Measurements from ENCODE around the gene TUBGCP3. TPM values are rescaled to one million over a fixed set of nuclear protein-coding genes. Genes with fewer than 3 reads are reported as not detected.
"Not testable (repeated sequence)": the region's sequence is repeated elsewhere in the genome, so short reads cannot be mapped to it uniquely, and the experiment has no call there.

TUBGCP3 gene
- total RNA-seq, 1 donor from 2014 or later = 37.4 TPM

DNA sequence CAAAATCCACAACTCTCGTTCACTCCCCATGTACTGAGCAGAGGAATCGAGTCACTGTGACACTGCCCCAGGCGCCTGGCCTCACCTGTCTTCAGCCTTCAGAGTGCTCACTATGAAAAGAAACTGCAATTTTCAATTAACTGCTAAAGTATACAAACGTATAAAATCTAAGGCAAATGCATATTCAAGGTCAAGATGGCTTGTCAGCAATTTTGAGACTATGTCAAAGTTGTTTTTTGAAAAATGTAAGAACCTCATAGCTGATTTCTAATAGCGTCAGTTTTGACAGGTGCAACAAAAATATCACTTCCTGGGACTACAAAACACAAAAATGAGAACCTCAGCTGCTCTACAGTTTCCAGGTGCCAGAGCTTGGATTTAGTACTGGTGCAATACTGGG lies 31.4 kb downstream of the TUBGCP3 start:
- Mint-ChIP-seq H3K36me3 (peaks cover 41% of the 10 kb centered on the region), H3K4me1 (no peaks in the 10 kb centered on the region), H3K27ac (no peak overlapping the region), H3K27me3 (ENCODE audit: low read depth) (no peaks in the 10 kb centered on the region), H3K4me3 (no peak overlapping the region), H3K9me3 (no peaks in the 10 kb centered on the region)
- TF ChIP-seq, protein P1, sequence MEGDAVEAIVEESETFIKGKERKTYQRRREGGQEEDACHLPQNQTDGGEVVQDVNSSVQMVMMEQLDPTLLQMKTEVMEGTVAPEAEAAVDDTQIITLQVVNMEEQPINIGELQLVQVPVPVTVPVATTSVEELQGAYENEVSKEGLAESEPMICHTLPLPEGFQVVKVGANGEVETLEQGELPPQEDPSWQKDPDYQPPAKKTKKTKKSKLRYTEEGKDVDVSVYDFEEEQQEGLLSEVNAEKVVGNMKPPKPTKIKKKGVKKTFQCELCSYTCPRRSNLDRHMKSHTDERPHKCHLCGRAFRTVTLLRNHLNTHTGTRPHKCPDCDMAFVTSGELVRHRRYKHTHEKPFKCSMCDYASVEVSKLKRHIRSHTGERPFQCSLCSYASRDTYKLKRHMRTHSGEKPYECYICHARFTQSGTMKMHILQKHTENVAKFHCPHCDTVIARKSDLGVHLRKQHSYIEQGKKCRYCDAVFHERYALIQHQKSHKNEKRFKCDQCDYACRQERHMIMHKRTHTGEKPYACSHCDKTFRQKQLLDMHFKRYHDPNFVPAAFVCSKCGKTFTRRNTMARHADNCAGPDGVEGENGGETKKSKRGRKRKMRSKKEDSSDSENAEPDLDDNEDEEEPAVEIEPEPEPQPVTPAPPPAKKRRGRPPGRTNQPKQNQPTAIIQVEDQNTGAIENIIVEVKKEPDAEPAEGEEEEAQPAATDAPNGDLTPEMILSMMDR (IDR thresholded peaks at IDR 0.05; ENCODE audit: unreplicated experiment) = no peak
- DNase-seq (ENCODE audit: low spot score in 2 of 2, unreplicated experiment in 2 of 2) = no peak

DNA sequence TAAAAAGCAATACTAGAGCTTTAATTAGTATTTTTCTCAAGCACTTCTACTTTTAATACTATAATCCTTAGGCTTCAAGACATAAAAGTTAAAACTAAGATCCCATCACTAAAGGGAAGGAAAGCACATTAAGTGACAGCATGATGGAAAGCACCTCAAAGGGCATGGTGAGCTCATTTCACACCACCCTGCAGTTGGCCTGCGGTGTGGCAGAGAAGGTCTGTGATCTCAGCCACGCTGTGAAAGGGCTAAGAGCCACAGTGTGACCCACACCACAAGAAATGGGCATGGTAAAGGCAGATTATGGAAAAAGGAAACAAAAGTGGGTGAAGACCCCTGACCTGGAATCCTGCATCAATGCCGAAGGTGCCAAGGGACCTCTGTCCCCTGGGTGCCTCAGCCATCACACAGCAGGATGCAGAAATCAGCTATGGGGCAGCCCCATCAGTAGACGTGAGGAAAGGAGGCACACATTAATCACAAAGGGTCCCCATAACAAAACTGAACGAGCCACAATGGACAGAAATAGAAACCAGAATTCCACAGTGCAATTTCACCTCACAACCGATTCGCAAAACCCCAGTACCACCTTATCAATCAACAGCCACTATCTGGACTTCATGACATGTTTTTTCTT lies 33.6 kb downstream of the TUBGCP3 start:
- Mint-ChIP-seq H3K36me3 (peaks cover 53% of the 10 kb centered on the region), H3K27me3 (ENCODE audit: low read depth) (no peaks in the 10 kb centered on the region), H3K9me3 (no peaks in the 10 kb centered on the region)

DNA sequence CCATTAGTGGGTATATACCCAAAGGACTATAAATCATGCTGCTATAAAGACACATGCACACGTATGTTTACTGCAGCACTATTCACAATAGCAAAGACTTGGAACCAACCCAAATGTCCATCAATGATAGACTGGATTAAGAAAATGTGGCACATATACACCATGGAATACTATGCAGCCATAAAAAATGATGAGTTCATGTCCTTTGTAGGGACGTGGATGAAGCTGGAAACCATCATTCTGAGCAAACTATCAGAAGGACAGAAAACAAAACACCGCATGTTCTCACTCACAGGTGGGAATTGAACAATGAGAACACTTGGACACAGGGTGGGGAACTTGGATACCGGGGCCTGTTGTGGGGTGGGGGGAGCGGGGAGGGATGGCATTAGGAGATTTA lies 39.0 kb downstream of the TUBGCP3 start:
- not testable (repeated sequence) for H3K4me3 Mint-ChIP-seq

More for the DNA sequence above, 33.6 kb downstream of the TUBGCP3 start:
- no peak overlapping the region for H3K27ac Mint-ChIP-seq
- no peaks in the 10 kb centered on the region for H3K4me1 Mint-ChIP-seq
- TF ChIP-seq, protein P1 (IDR thresholded peaks at IDR 0.05; ENCODE audit: unreplicated experiment) = no peak
- no peak for DNase-seq (ENCODE audit: low spot score in 2 of 2, unreplicated experiment in 2 of 2)
- H3K4me3 Mint-ChIP-seq = no peak overlapping the region

DNA sequence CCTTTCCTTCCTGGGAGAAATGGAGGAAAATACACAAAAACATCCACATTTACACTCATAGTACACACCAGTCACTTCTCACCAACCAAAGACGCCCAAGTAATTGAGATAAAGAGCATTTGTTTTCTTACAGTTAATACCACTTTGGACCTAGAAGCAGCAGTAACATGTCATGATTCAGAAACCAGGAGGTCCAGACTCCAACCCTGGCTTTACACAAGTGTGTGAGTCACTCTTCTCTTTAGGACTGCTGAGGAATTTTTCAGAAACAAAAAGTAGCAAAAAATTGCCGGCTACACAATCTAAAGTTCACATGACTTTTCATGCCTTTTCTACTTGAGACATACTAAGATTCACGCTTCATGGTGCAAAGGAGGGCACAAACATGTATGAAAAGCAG lies 42.1 kb downstream of the TUBGCP3 start:
- Mint-ChIP-seq H3K27ac (no peak overlapping the region), H3K36me3 (peaks cover 48% of the 10 kb centered on the region), H3K4me1 (no peaks in the 10 kb centered on the region), H3K4me3 (no peak overlapping the region), H3K27me3 (ENCODE audit: low read depth) (no peaks in the 10 kb centered on the region), H3K9me3 (peaks cover 2% of the 10 kb centered on the region)
- DNase-seq (ENCODE audit: low spot score in 2 of 2, unreplicated experiment in 2 of 2) = no peak
- TF ChIP-seq, protein P1 (IDR thresholded peaks at IDR 0.05; ENCODE audit: unreplicated experiment) = no peak

More for the DNA sequence above, 39.0 kb downstream of the TUBGCP3 start:
- peaks cover 61% of the 10 kb centered on the region for H3K36me3 Mint-ChIP-seq
- DNase-seq (ENCODE audit: low spot score in 2 of 2, unreplicated experiment in 2 of 2); H3K27ac Mint-ChIP-seq; H3K9me3 Mint-ChIP-seq; H3K4me1 Mint-ChIP-seq; H3K27me3 Mint-ChIP-seq (ENCODE audit: low read depth): not testable (repeated sequence)

DNA sequence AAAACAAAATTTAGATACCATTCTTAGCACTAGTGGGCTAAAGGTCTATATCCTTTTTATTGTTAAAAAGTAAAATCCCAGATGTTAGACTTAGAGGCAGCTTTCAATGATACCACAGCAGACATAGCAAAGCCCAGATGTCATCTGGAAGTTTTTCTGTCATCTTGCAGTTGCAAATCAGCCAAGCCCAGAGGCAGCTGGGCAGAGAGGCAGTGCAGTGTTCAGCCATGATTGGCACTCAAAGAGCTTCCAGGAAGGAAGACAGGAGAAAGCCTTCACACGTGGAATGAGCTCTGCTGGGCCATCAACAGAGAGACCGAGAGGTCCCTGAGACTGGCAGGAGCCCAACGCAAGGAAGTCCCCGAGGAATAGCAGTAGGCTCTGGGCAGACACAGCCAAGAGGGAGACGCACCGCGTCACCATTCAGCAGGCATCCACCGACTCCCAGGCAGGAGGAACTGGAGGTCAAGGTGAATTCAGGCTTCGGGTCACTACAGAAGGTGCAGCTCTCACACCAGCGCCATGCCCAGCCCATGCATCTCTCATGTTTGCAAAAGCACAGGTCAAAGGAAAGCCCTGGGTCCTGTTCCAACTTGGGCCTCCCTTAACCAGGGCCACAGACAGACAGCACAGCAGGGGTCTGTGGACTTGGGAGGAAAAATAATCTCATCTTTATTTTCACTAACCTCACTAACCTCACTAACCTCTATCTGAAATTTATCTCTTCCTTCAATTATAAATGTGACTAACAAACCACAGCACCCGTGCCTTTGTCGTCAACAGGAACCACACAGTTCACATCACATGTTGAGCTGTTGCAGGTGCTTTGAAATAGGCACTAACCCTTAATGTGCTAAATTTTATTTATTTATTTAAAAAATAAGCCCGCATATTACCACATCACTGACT lies 54.9 kb downstream of the TUBGCP3 start:
- Mint-ChIP-seq H3K27me3 (ENCODE audit: low read depth) (no peaks in the 10 kb centered on the region), H3K27ac (no peak overlapping the region), H3K4me3 (no peak overlapping the region), H3K9me3 (peaks cover 5% of the 10 kb centered on the region), H3K4me1 (peaks cover 16% of the 10 kb centered on the region), H3K36me3 (peaks cover 17% of the 10 kb centered on the region)
- no peak for DNase-seq (ENCODE audit: low spot score in 2 of 2, unreplicated experiment in 2 of 2)
- TF ChIP-seq, protein P1 (IDR thresholded peaks at IDR 0.05; ENCODE audit: unreplicated experiment) = no peak

DNA sequence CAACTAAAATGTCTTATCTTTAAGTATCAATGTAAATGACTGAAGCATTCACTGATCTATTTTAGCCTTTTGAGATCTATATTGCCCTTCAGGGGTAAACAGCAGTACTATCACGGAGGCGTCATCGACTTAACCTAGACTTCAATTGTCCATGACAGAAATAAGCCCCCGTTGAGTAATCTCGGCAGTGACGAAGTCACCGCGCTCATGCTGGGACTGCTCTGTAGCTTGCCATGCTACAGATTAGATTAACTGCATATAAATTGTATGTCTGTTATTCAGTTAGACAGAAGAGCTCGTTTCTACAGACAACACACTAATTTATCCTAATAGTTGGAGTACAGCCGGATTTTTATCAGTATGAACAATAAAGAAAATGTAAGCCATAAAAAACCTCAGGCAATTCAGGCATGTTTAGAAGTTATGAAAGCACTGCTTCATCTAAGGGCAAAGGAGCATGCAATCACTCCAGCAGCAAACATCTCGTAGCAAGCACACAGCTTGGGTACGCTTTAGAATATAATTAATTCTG lies 56.6 kb downstream of the TUBGCP3 start:
- no peaks in the 10 kb centered on the region for H3K9me3 Mint-ChIP-seq
- peak overlapping the region; percentile 13 for H3K27ac Mint-ChIP-seq
- peaks cover 9% of the 10 kb centered on the region for H3K36me3 Mint-ChIP-seq
- no peak for DNase-seq (ENCODE audit: low spot score in 2 of 2, unreplicated experiment in 2 of 2)
- H3K27me3 Mint-ChIP-seq (ENCODE audit: low read depth) = no peaks in the 10 kb centered on the region
- TF ChIP-seq, protein P1 (IDR thresholded peaks at IDR 0.05; ENCODE audit: unreplicated experiment) = no peak
- no peak overlapping the region for H3K4me3 Mint-ChIP-seq
- H3K4me1 Mint-ChIP-seq = peaks cover 16% of the 10 kb centered on the region

Data from mesothelial cell of epicardium (in vitro differentiated cells).